SK-N-SH (cell line): Measurements from ENCODE around the gene RTN3. TPM values are rescaled to one million over a fixed set of nuclear protein-coding genes. Genes with fewer than 3 reads are reported as not detected.

Source experiments
- CTCF ChIA-PET: fragments of 300-600, 350-600 bp; formaldehyde crosslinking; extraction: SDS; loops from one replicate; lab custom pipeline; 2021; lab: Yijun Ruan, JAX
- POLR2A ChIA-PET: fragments of 350-600 bp; sonication (Branson Sonifier 250); formaldehyde crosslinking; extraction: SDS; loops from one replicate; lab custom pipeline; 2020; ENCODE audit warnings: antibody characterized with exemption, inconsistent platforms; lab: Yijun Ruan, JAX
- DNase-seq: peaks from one replicate; pipeline ENCODE4 v3.0.0; 2012
- H2AFZ ChIP-seq: fragments of 200-600 bp; sonication (generic); 2 replicates; pipeline ENCODE4 v1.8.1; 2016; ENCODE audit warnings: antibody characterized with exemption, mild to moderate bottlenecking, low read depth
- H3F3A ChIP-seq: fragments of 200-600 bp; sonication (generic); replicated peaks from 2 replicates; pipeline ENCODE3; 2016; ENCODE audit warnings: antibody characterized with exemption, mild to moderate bottlenecking; ENCODE audit not compliant: insufficient read depth
- H3K27ac ChIP-seq, 2 experiments: fragments of 200-500 bp in 1 of 2; fragments of 200-600 bp in 1 of 2; sonication (Bioruptor generic) in 1 of 2; sonication (generic), shearing (Covaris generic) in 1 of 2; 2 replicates each; pipeline versions ENCODE4 v1.5.1 to v1.6.1; 2014 to 2016; ENCODE audit warnings: low read depth in 2 of 2, inconsistent platforms in 1 of 2, low read length in 1 of 2, mild to moderate bottlenecking in 1 of 2, mixed read lengths in 1 of 2
- H3K27me3 ChIP-seq: fragments of 200-600 bp; sonication (generic), shearing (Covaris generic); 2 replicates; pipeline ENCODE4 v1.6.1; 2016; ENCODE audit warnings: mixed run types; ENCODE audit not compliant: insufficient read depth
- H3K36me3 ChIP-seq, 2 experiments: fragments of 200-500 bp in 1 of 2; fragments of 200-600 bp in 1 of 2; sonication (Bioruptor generic) in 1 of 2; sonication (generic) in 1 of 2; replicated peaks in 1 of 2; 2 replicates each; pipeline versions ENCODE3 to v1.5.1; 2014 to 2016; ENCODE audit warnings: low read length in 1 of 2, mild to moderate bottlenecking in 1 of 2; ENCODE audit not compliant: insufficient read depth in 2 of 2, control insufficient read depth in 1 of 2
- H3K4me1 ChIP-seq, 2 experiments: fragments of 200-500 bp in 1 of 2; fragments of 200-600 bp in 1 of 2; sonication (Bioruptor generic) in 1 of 2; sonication (generic), shearing (Covaris generic) in 1 of 2; 2 replicates each; pipeline versions ENCODE4 v1.5.1 to v1.6.1; 2014 to 2016; ENCODE audit warnings: low read depth in 1 of 2, low read length in 1 of 2, mixed run types in 1 of 2; ENCODE audit not compliant: insufficient read depth in 2 of 2, control insufficient read depth in 1 of 2
- H3K4me2 ChIP-seq: fragments of 200-600 bp; sonication (generic), shearing (Covaris generic); 2 replicates; pipeline ENCODE4 v1.6.1; 2017; ENCODE audit warnings: mixed run types
- H3K4me3 ChIP-seq, 2 experiments: fragments of 200-500 bp in 1 of 2; fragments of 200-600 bp in 1 of 2; sonication (Bioruptor generic) in 1 of 2; sonication (generic), shearing (Covaris generic) in 1 of 2; 2 replicates each; pipeline versions ENCODE4 v1.5.1 to v1.8.1; 2014 to 2016; ENCODE audit warnings: low read depth in 2 of 2, inconsistent platforms in 1 of 2, low read length in 1 of 2, mild to moderate bottlenecking in 1 of 2, mixed read lengths in 1 of 2, moderate library complexity in 1 of 2
- H3K79me2 ChIP-seq: fragments of 200-600 bp; sonication (generic); 2 replicates; pipeline ENCODE4 v1.8.1; 2017; ENCODE audit warnings: mild to moderate bottlenecking; ENCODE audit not compliant: insufficient read depth
- H3K9ac ChIP-seq: fragments of 200-600 bp; sonication (generic); 2 replicates; pipeline ENCODE4 v1.6.1; 2017; ENCODE audit warnings: mixed run types
- H3K9me2 ChIP-seq: fragments of 200-600 bp; sonication (generic); 2 replicates; pipeline ENCODE4 v1.6.1; 2017; ENCODE audit warnings: mixed run types
- H3K9me3 ChIP-seq: fragments of 200-600 bp; sonication (generic); 2 replicates; pipeline ENCODE4 v1.6.1; 2017; ENCODE audit warnings: mixed run types, mild to moderate bottlenecking, moderate library complexity
- H4K20me1 ChIP-seq: fragments of 200-600 bp; sonication (generic); 2 replicates; pipeline ENCODE4 v1.6.1; 2017; ENCODE audit warnings: mild to moderate bottlenecking, mixed run types; ENCODE audit not compliant: insufficient read depth
- EZH2phosphoT487 ChIP-seq: fragments of 200-600 bp; sonication (generic); IDR thresholded peaks from 2 replicates; pipeline ENCODE4 v1.6.1; 2017; ENCODE audit warnings: low read depth, mixed run types, mild to moderate bottlenecking, antibody characterized with exemption, moderate library complexity, borderline replicate concordance
- FOXJ3 ChIP-seq: sonication (generic); formaldehyde crosslinking; IDR thresholded peaks from 2 replicates; pipeline ENCODE4 v1.5.1; 2020; ENCODE audit warnings: mild to moderate bottlenecking, missing genetic modification reagents
- GABPA ChIP-seq: IDR thresholded peaks from 2 replicates; pipeline ENCODE4 v1.4.0; 2012; ENCODE audit warnings: low read depth, mild to moderate bottlenecking
- GATA2 ChIP-seq: sonication (generic); formaldehyde crosslinking; IDR thresholded peaks from 2 replicates; pipeline ENCODE4 v1.5.0; 2020; ENCODE audit warnings: mild to moderate bottlenecking, missing genetic modification reagents
- MEF2A ChIP-seq: IDR thresholded peaks from 2 replicates; pipeline ENCODE4 v1.4.0; 2012; ENCODE audit warnings: low read depth, borderline replicate concordance
- MXI1 ChIP-seq: IDR thresholded peaks from 2 replicates; pipeline ENCODE4 v1.6.1; 2012; ENCODE audit warnings: mild to moderate bottlenecking, low read depth, low read length, improper control_type of control experiment
- NFIC ChIP-seq: IDR thresholded peaks from 2 replicates; pipeline ENCODE4 v1.4.0; 2012; ENCODE audit warnings: borderline replicate concordance
- RAD21 ChIP-seq: IDR thresholded peaks from 2 replicates; pipeline ENCODE4 v1.6.1; 2012; ENCODE audit warnings: mild to moderate bottlenecking, low read length
- RXRA ChIP-seq: IDR thresholded peaks from 2 replicates; pipeline ENCODE4 v1.4.0; 2012; ENCODE audit warnings: low read depth, mild to moderate bottlenecking, borderline replicate concordance
- SIN3A ChIP-seq: IDR thresholded peaks from 2 replicates; pipeline ENCODE4 v1.6.1; 2012; ENCODE audit warnings: low read depth, mild to moderate bottlenecking, low read length, moderate library complexity, borderline replicate concordance
- SMC3 ChIP-seq: IDR thresholded peaks from 2 replicates; pipeline ENCODE4 v1.6.1; 2012; ENCODE audit warnings: low read depth, low read length, improper control_type of control experiment
- TAF1 ChIP-seq: IDR thresholded peaks from 2 replicates; pipeline ENCODE4 v1.6.1; 2012; ENCODE audit warnings: low read depth, mild to moderate bottlenecking, low read length, moderate library complexity, borderline replicate concordance
- TEAD4 ChIP-seq: IDR thresholded peaks from 2 replicates; pipeline ENCODE4 v1.4.0; 2012; ENCODE audit warnings: mild to moderate bottlenecking, borderline replicate concordance; ENCODE audit not compliant: insufficient read depth
- YY1 ChIP-seq: IDR thresholded peaks from 2 replicates; pipeline ENCODE4 v1.4.0; 2012; ENCODE audit warnings: low read depth, mild to moderate bottlenecking
- WGBS: methylation state at CpG from one replicate; pipeline ENCODE4 v1.1.6; 2017; ENCODE audit warnings: low lambda C conversion rate; 5-methylcytosine and 5-hydroxymethylcytosine counted together
- polyA plus RNA-seq, 3 experiments: library from polyadenylated mRNA; depleted of rRNA; stranded (reverse); fragments of >200 nt; gene quantifications; 2 replicates each; pipeline ENCODE4 v1.2.3, GENCODE V29; 2012
- TF ChIP-seq, protein P1 (sequence below): IDR thresholded peaks from 2 replicates; pipeline ENCODE4 v1.4.0; 2012; ENCODE audit warnings: low read depth, borderline replicate concordance
- TF ChIP-seq, protein P2 (sequence below): IDR thresholded peaks from 2 replicates; pipeline ENCODE4 v1.4.0; 2012; ENCODE audit warnings: low read depth, borderline replicate concordance

The RTN3 gene
- polyA plus RNA-seq, 1 of the 3 experiments (the other 2 are of a cell fraction), result 52.7 TPM

DNA sequence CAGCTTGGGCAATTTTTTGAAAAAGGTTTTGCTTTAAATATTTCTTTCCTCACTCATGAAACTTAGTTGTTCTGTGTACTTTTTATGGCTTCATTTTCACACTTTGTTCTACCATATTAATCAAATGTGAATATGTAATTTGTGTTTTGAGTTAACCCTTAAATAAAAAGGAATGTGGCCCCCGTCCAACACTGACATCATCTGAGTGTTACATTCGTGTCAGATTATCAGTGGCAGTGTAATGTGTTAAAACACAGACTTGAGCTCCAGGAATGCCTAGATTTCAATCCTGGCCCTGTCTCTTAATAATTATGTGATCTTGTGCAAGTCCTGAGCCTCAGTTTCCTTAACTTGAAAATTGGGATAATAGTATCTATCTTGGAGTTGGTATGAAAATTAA, 5.6 kb downstream of the RTN3 start:
- Histone ChIP-seq H2AFZ (no peak overlapping the region), H3K4me3 (no peak overlapping the region), H4K20me1 (peaks cover 3% of the 10 kb centered on the region), H3K9me2 (no peaks in the 10 kb centered on the region), H3K9me3 (no peaks in the 10 kb centered on the region), H3K36me3 (peaks cover 0 to 3% of the 10 kb centered on the region in 2 experiments), H3K27me3 (no peaks in the 10 kb centered on the region), H3K79me2 (peaks cover 100% of the 10 kb centered on the region), H3F3A (peaks cover 14% of the 10 kb centered on the region), H3K4me1 (peaks cover 0 to 32% of the 10 kb centered on the region in 2 experiments; a peak in 2 of 4 replicates), H3K4me2 (no peak overlapping the region), H3K9ac (no peak overlapping the region), H3K27ac (no peak overlapping the region)
- DNase-seq, result no peak
- ChIA-PET CTCF (interaction anchor here (1.5 kb wide), 1 partner anchor 17 kb away, joined by 7 read pairs; the partner anchor contains the start of gene ATL3), POLR2A (no interaction called here)
- no peak for TF ChIP-seq TEAD4
- TF ChIP-seq EZH2phosphoT487, result no peak
- no peak for TF ChIP-seq RXRA
- no peak for TF ChIP-seq SMC3
- no peak for TF ChIP-seq YY1
- 63% methylated on average over 2 of the region's 2 CpGs for WGBS

DNA sequence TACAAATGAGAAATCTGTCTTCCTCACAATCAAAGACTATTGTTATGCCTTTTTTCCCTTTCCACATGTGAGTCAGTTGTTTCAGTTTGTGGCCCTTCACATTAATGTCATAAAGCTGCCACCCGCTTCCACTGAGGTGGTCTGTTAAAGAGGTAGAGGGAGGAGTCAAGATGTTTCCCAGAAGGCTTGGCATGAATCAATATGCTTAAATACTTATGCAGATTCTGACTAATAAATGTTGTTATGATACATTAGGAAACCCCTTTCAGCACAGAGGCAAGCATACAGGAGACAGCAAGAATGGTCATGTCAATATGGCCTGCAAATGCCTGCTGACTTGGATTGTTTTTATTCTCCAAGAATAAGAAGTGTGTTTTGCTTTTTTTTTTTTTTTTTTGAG, 6.5 kb downstream of the RTN3 start:
- peaks cover 3% of the 10 kb centered on the region for H4K20me1 ChIP-seq
- POLR2A ChIA-PET, result no interaction called here
- peaks cover 0 to 32% of the 10 kb centered on the region in 2 experiments; a peak in 2 of 4 replicates for H3K4me1 ChIP-seq
- peaks cover 11% of the 10 kb centered on the region for H3F3A ChIP-seq
- no peak overlapping the region for H3K4me2 ChIP-seq
- 95% methylated on average over 1 of the region's 1 CpG for WGBS
- no peak for DNase-seq
- no peaks in the 10 kb centered on the region for H3K9me3 ChIP-seq
- H3K79me2 ChIP-seq, result peaks cover 100% of the 10 kb centered on the region
- H3K27ac ChIP-seq, result no peak overlapping the region
- no peak overlapping the region for H3K9ac ChIP-seq
- H2AFZ ChIP-seq, result no peak overlapping the region
- H3K4me3 ChIP-seq, result no peak overlapping the region
- H3K27me3 ChIP-seq, result no peaks in the 10 kb centered on the region
- H3K36me3 ChIP-seq, result peaks cover 0 to 3% of the 10 kb centered on the region in 2 experiments
- no peaks in the 10 kb centered on the region for H3K9me2 ChIP-seq
- CTCF ChIA-PET, result interaction anchor here (0.7 to 1.5 kb wide), 2 partner anchors 18 to 48 kb away, joined by 3 to 7 read pairs; partner anchors contain the start of gene ATL3
- TF ChIP-seq FOXJ3 (CRISPR knock-in tag) (no peak), SIN3A (no peak), RAD21 (no peak), MXI1 (no peak), MEF2A (no peak), NFIC (no peak), TAF1 (no peak), GATA2 (no peak), GABPA (no peak), EZH2phosphoT487 (no peak)
- TF ChIP-seq, protein P1, sequence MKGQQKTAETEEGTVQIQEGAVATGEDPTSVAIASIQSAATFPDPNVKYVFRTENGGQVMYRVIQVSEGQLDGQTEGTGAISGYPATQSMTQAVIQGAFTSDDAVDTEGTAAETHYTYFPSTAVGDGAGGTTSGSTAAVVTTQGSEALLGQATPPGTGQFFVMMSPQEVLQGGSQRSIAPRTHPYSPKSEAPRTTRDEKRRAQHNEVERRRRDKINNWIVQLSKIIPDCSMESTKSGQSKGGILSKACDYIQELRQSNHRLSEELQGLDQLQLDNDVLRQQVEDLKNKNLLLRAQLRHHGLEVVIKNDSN, result no peak
- TF ChIP-seq, protein P2, sequence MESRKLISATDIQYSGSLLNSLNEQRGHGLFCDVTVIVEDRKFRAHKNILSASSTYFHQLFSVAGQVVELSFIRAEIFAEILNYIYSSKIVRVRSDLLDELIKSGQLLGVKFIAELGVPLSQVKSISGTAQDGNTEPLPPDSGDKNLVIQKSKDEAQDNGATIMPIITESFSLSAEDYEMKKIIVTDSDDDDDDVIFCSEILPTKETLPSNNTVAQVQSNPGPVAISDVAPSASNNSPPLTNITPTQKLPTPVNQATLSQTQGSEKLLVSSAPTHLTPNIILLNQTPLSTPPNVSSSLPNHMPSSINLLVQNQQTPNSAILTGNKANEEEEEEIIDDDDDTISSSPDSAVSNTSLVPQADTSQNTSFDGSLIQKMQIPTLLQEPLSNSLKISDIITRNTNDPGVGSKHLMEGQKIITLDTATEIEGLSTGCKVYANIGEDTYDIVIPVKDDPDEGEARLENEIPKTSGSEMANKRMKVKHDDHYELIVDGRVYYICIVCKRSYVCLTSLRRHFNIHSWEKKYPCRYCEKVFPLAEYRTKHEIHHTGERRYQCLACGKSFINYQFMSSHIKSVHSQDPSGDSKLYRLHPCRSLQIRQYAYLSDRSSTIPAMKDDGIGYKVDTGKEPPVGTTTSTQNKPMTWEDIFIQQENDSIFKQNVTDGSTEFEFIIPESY, result no peak
